HG03064 (cell line): Measurements from ENCODE around the gene ZNF648.
"Not testable (repeated sequence)": the region's sequence is repeated elsewhere in the genome, so short reads cannot be mapped to it uniquely, and the experiment has no call there.

Experiments
- ATAC-seq: cut with Tn5 transposase; IDR thresholded peaks from one replicate; pipeline ENCODE4 v1.9.1; 2021; ENCODE audit warnings: low read depth; ENCODE audit not compliant: unreplicated experiment

The ZNF648 gene

DNA sequence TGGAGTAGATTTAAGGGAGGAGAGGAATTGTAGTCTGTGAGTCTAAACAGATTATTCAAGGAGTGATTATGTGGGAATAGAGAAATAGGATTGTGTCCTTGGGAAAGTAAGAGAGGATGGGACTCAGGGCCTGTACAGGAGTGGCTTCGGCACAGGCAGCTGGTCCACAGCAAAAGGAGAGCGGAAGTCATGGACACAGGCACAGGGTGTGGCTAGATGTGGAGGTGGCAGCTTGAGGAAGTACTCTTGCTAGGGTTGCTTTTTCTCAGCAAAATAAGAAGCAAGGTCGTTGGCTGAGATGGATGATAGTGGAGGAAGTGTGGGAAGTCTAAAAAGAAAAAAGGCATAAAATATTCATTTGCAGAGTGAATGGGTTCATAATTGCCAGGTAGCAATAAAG lies 18.5 kb upstream of the ZNF648 start:
- no peak for ATAC-seq

DNA sequence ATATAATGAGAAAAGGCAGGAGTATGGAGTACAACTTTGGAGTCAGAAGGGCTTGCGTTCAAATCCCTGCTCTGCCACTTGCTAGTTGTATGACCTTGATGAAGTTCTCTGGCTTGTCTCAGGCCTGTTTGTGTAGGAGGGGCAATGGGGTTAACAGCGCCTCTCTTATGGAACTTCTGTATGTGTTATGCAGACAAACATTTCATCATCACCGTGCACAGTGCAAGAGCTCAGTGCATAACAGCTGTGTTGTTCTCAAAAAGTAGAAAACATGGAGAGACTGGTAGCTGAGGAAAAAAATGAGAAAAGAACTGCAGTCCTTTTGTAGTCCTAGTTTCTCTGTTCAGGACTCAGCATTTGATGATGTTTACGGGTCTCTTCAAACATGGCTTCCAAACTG lies 10.4 kb upstream of the ZNF648 start:
- ATAC-seq, result no peak

DNA sequence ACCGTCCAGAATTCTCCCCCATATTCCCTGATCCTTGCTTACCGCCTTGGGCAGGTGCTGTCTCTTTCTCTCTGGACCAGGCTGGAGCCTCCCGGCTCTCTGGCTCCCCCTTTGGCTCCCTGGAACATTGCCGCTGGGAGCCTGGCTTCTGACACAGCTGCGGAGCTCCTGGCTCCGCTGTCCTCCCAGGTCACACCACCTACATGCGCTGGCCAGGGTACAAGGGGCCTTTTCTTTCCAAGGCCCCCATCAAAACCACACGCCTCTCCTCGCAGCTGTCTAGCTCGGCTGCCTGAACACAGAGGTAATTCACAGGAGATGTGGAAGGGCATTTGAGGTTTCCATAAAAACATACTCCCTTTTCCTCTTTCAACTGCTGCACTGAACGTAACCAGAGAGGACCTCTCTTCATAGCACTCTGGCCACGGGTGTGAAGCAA lies 7.5 kb upstream of the ZNF648 start:
- no peak for ATAC-seq

DNA sequence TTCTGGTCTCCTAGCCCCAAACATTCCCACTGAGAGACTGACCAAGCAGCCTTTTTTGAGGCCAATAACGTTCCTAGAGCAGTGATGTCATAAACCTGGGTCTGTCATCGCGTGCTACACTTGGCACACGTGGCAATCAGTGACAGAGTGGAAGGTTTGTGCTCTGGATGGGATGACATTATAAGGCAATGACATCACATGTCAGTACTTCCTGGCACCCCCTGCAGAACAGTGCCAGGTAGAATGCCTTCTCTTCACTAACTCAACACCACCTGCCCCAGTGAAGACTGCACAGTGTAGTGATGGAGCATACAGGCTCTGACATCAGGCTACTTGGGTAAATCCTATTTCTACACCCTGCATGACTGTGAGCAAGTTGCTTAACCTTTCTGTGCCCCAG lies 5.4 kb upstream of the ZNF648 start:
- ATAC-seq, result no peak

DNA sequence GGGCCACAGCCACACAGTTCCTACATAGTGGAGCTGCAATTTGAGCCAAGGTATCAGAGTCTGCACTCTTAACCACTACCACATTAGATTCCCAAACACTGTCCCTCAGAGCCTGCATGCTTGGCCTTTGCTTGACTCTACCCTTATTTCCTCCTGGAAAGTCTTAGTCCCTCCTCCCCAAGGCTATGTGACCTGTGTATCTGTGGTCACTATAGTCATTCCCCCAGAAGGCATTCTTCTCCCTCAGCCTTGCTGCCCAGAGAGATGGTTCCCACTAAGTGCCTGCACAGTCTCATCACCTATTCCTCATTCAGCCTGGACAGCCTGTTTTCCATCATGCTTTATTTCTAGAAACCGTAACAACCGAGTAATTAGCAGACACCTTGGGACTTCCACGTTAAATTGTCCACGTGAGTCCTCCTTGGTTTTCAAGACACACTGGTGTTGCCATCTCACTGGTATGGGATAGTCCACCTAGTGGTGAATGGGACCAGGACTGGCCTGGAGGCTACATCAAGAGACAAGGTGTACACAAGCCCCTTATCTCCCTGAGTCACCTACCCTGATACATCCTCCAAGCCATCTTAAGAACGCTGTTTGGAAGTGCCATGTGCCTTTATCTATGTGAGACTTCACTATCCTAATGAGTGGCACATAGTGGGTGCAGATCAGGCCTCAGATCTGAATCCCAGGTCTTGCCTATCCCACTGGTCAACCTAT lies 3.8 kb upstream of the ZNF648 start:
- no peak for ATAC-seq

DNA sequence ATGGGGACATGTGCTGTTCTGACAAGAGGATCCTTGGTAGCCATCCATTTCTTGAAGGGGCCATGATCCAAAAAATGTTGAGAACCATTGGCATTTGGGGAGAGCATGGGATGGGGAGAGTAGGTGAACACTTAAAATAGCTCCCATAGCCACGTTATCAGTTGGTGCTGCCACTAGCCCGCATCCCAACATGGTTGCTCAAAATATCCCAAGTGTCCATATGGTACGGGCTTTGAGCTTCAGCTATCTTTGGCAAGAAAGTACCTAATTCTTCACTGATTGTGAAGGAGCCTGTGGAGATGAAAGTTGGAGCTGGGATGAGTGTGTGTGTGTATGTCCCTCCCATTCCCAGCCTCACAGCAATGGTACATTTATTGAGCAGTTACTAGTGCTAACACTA lies 3.1 kb upstream of the ZNF648 start:
- ATAC-seq, result no peak

DNA sequence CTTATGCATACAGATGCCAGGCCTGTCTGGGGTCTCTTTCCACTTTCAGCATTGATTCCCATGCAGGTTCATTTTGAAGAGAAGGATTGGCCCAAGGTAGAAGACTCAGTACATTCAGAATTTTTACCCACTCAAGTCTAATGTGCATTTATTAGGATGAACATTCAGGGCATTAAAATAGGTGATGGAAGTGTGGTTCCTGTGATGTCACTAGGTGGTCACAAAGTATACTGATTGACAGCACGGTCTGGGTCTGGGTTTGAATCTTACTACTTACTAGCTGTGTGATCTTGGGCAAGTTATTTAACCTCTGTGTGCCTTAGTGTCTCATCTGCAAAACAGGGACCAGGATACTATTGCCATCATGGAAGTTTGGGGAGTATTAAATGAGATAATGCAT lies 711 bp upstream of the ZNF648 start:
- ATAC-seq, result no peak

DNA sequence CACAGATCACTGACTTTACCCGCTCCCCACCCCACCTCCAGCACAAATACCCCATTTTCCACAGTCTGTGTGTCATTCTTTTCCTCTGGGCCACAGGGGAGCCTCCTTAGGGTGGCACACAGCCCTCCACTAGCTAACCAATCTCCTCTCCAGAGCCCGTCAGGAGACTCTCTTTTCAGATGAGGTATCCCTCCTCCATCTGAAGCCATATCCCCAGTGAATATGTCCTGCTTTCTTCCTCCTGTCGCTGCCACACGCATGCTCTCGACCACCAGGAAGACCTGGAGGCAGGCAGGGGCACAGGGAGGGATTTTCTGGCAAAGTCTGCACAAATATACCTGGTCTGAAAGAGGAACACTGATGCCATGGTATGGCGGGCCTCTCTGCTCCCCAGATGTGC lies 635 bp downstream of the ZNF648 start:
- no peak for ATAC-seq

DNA sequence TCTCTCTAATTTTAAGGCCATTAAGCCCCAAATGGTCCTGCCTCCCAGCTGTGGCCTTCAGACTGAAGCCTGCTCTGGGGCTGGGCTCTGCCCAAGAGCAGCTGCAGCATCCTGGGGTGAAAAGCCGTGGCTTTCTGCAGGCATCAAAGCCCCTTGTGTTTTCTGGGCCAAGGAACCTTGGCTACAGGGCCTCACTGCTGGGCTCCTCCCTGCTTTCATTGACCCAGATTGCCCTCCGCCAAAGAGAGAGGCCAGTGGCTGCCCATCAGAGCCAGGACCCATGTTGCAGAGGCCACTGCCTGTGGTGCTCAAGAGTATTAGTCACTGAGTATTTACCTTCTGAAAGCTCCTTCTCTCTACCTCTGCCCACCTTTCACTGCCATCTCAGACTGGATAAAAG lies 1.6 kb downstream of the ZNF648 start:
- no peak for ATAC-seq

DNA sequence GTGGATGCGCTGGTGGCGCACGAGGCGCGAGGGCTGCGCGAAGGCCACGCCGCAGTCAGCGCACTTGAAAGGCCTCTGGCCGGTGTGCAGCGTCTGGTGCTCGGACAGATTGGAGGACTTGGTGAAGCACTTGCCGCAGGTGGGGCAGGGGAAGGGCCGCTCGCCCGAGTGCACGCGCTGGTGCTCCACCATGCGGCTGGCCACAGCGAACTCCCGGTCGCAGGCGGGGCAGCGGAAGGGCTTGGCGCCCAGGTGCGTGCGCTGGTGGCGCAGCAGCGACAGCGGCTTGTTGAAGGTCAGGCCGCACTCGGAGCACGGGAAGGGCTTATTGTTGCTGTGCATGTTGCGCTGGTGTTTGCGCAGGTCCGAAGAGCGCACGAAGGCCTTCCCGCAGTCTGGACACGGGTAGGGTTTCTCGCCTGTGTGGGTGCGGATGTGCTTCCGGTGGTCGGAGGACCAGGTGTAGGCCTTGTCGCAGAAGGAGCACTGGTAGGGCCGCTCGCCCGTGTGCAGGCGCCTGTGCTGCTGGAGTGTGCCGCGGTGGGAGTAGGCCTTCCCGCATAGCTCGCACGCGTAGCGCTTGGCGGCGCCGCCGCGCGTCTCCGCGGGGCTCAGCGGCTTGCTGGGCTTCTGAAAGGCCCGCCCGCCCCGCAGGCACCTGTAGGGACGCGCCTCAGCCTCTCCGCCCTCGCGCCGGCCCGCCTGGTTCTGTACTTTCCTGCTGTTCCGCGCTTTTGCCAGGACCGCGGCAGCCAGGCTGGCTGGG lies 4.7 kb downstream of the ZNF648 start:
- ATAC-seq, result no peak

DNA sequence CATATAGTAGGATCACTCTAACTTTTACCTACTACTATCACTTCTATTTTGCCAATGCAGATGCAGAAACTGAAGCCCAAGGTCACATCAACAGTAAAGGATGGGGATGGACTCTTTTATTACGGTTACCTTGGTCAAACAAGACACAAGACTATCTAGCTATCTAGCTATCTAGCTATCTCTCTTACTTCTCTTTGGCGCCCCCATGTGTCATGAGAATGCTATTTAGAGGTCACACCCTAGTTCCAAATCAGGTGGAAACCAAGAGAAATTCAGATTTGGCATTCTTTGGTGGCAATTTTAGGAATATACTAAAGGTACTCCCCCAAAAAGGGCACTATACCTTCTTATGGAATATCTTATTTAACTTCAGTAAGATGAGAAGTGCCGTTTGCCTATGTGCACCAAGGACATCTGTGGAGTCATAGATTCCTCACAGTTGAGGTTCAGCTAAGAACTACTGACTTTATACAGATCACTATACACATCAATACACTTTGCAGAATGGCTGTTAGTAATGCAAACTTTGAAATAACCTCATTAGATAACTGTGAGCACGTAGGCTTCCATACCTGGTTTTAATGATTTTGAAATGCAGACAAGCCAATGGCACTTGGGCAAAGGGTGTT lies 6.7 kb downstream of the ZNF648 start:
- ATAC-seq, result no peak

DNA sequence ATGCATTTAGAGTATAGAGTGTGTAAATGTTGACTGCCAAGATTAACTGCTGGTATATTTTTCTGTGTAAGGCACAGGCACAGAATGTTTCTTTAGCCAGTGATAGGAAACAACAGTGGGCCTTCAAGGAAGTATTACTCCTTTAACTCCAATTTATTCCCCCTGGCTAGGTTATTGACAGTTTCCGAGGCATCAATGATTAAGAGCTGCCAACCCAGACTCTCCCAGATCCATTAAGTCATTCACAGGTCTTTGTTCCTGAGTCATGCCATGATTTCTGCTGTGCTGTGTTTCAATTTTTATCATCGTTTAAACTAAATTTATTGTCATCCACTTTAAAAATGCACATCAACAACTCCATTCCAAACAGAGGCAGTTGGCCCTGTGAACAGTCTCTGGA lies 9.2 kb downstream of the ZNF648 start:
- ATAC-seq, result no peak

DNA sequence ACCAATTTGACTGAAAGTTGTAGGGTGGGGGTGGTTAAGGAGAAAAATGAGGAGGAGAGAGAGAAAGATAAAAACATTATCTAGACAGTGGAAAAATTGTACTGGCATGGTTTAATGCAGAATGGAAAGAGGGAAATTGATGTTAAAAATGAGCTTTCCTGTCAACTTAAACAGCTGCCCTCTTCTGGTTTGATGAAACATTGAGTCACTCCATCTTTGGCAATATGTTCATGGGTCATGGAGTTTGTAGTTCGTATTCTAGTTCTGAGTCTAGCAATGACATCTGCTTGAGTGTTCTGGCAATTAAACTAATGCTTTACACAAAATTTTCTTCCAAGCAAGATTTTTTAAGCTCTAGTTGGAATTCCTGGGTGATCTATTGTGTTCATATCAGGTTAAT lies 9.6 kb downstream of the ZNF648 start:
- ATAC-seq, result no peak

DNA sequence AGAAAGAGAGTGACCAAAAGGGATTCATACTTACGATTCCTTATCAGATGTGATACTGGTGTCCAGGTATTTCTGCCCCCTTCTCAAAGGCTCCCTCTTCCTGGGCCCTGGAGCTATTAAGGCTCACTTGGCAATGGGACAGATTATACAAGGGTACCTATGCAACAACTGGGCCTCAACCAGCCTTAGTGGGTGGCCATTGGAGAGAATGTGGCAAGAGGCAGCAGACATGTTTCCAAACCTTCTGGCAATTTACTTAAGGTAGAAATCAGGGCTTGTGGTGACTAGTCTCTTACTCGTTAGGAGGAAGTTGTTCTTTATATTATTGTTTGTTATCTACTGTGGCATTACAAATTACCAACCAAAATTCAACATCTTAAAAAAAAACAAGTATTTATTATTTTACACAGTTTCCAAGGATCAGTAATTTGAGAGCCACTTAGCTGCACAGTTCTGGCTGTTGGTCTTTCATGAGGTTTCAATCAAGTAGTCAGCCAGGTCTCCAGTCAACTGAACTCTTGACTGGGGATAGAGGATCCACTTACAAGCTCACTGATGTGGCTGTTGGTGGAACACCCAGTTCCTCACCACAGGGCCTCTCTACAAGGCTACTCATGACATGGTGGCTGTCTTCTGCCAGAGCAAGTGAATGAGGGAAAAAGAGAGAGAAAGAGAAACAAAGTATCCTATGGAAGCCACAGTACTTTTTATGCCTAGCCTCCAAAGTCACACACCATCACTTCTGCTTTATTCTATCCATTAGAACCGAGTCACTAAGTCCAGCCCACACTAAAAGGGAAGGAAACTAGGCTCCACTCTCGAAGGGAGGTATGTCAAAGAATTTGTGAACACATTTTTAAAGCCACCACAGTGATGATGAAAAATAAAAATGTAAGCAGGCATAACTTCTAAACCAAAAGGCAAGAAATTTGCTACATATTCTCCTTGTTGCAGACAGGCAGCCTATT lies 10.7 kb downstream of the ZNF648 start:
- no peak for ATAC-seq

DNA sequence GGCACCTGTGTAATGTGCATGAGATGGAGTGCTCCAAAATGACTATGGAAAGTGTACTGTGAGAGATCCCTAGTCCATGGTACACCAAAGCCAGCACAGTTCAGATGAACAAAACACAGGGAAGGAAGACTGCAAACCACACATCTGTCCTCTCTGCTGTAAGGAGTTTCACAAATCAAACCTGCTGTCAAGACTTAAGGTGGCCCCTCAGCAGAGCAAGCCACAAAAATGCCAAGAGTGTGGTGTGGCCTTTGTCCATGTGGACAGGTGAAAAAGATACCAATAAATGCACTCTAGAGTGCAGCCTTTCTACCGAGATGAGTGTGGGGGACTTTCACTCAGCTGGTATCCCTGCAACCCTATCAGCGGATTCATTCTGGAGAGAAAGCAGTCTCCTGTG lies 12.9 kb downstream of the ZNF648 start:
- no peak for ATAC-seq

DNA sequence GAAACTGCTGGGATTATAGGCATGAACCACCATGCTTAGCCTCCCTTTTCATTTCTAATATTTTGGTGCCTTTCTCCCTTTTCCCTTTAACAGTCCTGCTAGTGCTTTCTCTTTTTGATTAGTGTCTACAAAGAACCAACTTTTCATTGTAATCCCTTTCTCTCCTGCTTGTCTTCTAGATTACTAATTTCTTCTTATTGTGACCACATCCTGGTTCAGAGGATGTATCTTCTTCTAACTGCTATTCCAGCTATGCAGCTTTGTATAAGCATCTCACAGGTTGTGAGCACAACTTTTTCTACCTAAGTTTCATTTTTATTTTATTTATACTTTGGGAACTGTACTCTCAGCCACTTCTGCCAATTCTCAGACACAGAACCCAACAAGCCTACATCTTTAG lies 14.7 kb downstream of the ZNF648 start:
- no peak for ATAC-seq

DNA sequence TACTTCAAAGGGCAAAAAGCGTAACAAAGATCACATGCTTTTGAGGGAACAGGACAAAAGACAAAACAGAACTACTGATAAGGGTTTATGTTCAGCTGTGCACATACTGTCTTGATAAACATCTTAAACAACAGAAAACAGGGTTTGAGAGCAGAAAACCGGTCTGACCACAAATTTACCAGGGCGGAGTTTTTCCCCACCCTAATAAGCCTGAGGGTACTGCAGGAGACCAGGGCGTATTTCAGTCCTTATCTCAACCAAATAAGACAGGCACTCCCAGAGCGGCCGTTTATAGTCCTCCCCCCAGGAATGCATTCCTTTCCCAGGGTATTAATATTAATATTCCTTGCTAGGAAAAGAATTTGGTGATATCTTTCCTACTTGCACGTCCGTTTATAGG lies 16.0 kb downstream of the ZNF648 start:
- not testable (repeated sequence) for ATAC-seq

DNA sequence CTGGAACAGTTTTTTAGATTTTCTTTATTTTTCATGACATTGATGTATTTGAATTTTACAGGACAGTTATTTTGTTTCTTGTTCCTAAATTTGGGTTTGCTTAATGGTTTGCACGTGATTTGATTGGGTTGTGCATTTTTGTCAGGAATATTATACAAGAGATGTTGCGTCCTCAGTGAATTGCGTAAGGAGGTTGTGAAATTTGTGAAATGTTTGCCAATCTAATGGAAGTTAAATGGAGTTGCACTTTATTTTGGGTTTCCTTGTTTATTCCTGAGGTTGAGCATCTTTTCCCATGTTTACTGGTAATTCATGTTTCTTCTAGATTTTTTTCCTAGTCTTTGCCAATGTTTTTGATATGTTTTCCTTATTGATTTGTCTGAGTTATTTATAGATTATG lies 19.9 kb downstream of the ZNF648 start:
- ATAC-seq, result no peak

DNA sequence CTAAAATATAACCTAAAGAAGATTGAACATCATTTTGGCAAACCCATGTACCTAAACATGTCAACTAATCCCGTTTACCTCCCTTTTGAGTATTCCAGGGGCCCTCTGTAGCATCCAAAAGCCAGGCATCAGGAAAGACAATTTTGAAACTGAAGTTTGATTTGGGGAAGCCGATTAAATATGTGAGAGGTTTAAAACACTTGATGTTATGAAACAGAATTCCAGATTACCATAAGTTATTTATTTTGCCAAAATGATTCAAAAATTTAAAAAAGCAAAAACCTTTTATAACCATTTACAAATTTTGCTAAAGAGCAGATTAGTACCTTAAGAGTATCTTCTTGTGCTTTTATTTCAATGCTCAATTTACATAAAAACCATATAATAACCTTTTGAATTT lies 23.3 kb downstream of the ZNF648 start:
- no peak for ATAC-seq

DNA sequence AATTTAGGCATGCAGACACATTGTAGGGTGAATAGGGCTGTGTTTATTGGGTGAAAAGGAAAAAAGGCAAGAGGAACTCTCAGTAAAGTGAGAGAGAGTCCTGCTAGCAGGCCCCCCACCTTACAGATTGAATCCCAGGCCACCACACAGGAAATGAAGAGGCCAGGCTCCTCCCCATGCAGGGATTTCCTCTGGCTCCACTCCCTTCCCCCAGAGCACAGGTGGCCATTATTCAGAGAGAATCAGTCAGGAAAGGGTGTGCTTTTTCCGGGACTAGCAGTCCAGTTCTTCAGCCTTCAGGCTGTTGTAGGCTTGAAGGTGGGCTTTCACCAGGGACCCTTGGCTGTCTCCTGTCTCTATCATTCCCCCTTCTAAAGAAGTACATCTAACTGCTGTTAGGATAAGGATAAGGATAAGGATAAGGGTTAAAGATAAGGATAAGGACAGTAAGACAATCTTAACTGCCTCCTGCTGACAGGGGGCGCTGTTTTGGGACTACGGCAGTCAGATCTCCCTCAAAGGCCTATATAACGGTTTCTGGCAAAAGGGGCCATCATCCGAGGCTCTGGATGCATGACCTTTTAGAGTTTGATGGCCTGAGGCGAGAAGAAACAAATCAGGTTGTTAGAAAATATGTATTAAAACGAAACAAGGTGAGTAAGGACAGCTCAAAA lies 26.3 kb downstream of the ZNF648 start:
- no peak for ATAC-seq
